PC-9 (cell line): ENCODE data around the gene PCDHA1. TPM values are rescaled to one million over a fixed set of nuclear protein-coding genes. Genes with fewer than 3 reads are reported as not detected.

Experiments
- BruUV-seq: library from RNA; stranded (reverse); fragments of 400-500 nt; replicated peaks from 2 replicates; lab custom pipeline; 2021; lab: Mats Ljungman, UMichigan
- CTCF ChIA-PET: fragments of 300-600 bp; sonication (Branson Sonifier 250); formaldehyde crosslinking; loops from one replicate; lab custom pipeline; 2022; ENCODE audit warnings: antibody characterized with exemption; lab: Charles Lee
- POLR2A ChIA-PET: fragments of 300-600 bp; sonication (Branson Sonifier 250); formaldehyde crosslinking; loops from one replicate; lab custom pipeline; 2022; ENCODE audit warnings: antibody characterized with exemption; ENCODE audit not compliant: unreplicated experiment; lab: Charles Lee
- DNase-seq, 2 experiments: peaks; one replicate each; pipeline versions ENCODE4 v3.0.0 to v3.0.0-alpha.2; 2015 to 2022; ENCODE audit warnings: mixed read lengths in 1 of 2
- H2AFZ ChIP-seq: fragments of 200-600 bp; sonication (generic); 2 replicates; pipeline ENCODE4 v1.8.1; 2017; ENCODE audit warnings: antibody characterized with exemption
- H3F3A ChIP-seq: fragments of 200-600 bp; sonication (generic); 2 replicates; pipeline ENCODE4 v1.8.1; 2017; ENCODE audit warnings: antibody characterized with exemption, mild to moderate bottlenecking, low read depth; ENCODE audit not compliant: insufficient read depth
- H3K27ac ChIP-seq: fragments of 200-600 bp; sonication (generic); 2 replicates; pipeline ENCODE4 v1.6.1; 2016; ENCODE audit warnings: mixed run types
- H3K27me3 ChIP-seq: fragments of 200-600 bp; sonication (generic); 2 replicates; pipeline ENCODE4 v1.6.1; 2016; ENCODE audit warnings: low read depth, mixed run types; ENCODE audit not compliant: insufficient read depth
- H3K36me3 ChIP-seq: fragments of 200-600 bp; sonication (generic); 2 replicates; pipeline ENCODE4 v1.6.1; 2016; ENCODE audit warnings: low read depth, mixed run types
- H3K4me1 ChIP-seq: fragments of 200-600 bp; sonication (generic); replicated peaks from 2 replicates; pipeline ENCODE4 v1.6.1; 2016; ENCODE audit warnings: mixed run types; ENCODE audit not compliant: insufficient read depth
- H3K4me2 ChIP-seq: fragments of 200-600 bp; sonication (generic); 2 replicates; pipeline ENCODE4 v1.6.1; 2017; ENCODE audit warnings: mixed run types
- H3K4me3 ChIP-seq: fragments of 200-600 bp; sonication (generic); 2 replicates; pipeline ENCODE4 v1.6.1; 2016; ENCODE audit warnings: mixed run types
- H3K79me2 ChIP-seq: fragments of 200-600 bp; sonication (generic); 2 replicates; pipeline ENCODE4 v1.6.1; 2017; ENCODE audit warnings: low read depth, mixed run types
- H3K9me2 ChIP-seq: fragments of 200-600 bp; sonication (generic); 2 replicates; pipeline ENCODE4 v1.8.1; 2017; ENCODE audit warnings: mild to moderate bottlenecking; ENCODE audit not compliant: insufficient read depth
- H3K9me3 ChIP-seq: fragments of 200-600 bp; sonication (generic); 2 replicates; pipeline ENCODE4 v1.8.1; 2016; ENCODE audit warnings: low read depth; ENCODE audit not compliant: insufficient read depth
- H4K20me1 ChIP-seq: fragments of 200-600 bp; sonication (generic); 2 replicates; pipeline ENCODE4 v1.8.1; 2017; ENCODE audit not compliant: insufficient read depth
- EZH2 ChIP-seq: fragments of 200-600 bp; sonication (generic); IDR thresholded peaks from 2 replicates; pipeline ENCODE4 v1.8.0; 2017; ENCODE audit warnings: antibody characterized with exemption, low read depth
- intact Hi-C: fragments of 100-400 bp; cut with micrococcal nuclease; formaldehyde crosslinking; loops from one replicate; pipeline ENCODE4 v1.10.0; 2022; ENCODE audit not compliant: unreplicated experiment
- total RNA-seq: library from RNA; stranded (reverse); gene quantifications from 2 replicates; pipeline ENCODE4 v1.2.3, GENCODE V29; 2021
- TF ChIP-seq, protein P1 (sequence below): fragments of 200-600 bp; sonication (generic); conservative IDR thresholded peaks from 2 replicates; pipeline ENCODE4 v1.6.1; 2017; ENCODE audit warnings: mixed run types, antibody characterized with exemption, mild to moderate bottlenecking, moderate library complexity

The PCDHA1 gene
- total RNA-seq, 1 experiment from 2014 or later = not detected

DNA sequence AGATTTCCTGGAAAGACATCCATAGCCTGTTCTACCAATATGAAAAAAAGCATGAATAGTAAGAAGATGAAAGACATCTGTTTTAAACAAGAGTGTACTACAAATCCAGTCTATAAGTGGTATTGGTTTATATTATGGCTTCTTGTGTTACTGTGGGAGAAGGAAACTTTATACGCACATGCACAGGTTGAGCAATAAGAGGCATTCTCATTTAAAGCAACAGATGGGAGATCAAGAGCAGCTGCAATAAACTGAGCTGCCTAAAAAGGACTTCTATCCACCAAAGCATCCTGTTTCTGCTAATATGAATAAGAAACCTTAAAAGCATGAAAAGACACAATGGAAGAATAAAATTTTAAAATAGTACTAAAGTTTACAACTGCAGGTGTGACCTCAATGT lies 256.6 kb downstream of the PCDHA1 start:
- no peaks in the 10 kb centered on the region for H4K20me1 ChIP-seq
- H2AFZ ChIP-seq = no peak overlapping the region
- H3F3A ChIP-seq = peaks cover 11% of the 10 kb centered on the region; the same call in 1 of the 2 replicates
- H3K4me2 ChIP-seq = no peak overlapping the region
- DNase-seq = no peak
- no peaks in the 10 kb centered on the region for H3K4me1 ChIP-seq
- no peak overlapping the region for H3K4me3 ChIP-seq
- POLR2A ChIA-PET = no interaction called here
- no peaks in the 10 kb centered on the region for H3K27me3 ChIP-seq
- TF ChIP-seq, protein P1, sequence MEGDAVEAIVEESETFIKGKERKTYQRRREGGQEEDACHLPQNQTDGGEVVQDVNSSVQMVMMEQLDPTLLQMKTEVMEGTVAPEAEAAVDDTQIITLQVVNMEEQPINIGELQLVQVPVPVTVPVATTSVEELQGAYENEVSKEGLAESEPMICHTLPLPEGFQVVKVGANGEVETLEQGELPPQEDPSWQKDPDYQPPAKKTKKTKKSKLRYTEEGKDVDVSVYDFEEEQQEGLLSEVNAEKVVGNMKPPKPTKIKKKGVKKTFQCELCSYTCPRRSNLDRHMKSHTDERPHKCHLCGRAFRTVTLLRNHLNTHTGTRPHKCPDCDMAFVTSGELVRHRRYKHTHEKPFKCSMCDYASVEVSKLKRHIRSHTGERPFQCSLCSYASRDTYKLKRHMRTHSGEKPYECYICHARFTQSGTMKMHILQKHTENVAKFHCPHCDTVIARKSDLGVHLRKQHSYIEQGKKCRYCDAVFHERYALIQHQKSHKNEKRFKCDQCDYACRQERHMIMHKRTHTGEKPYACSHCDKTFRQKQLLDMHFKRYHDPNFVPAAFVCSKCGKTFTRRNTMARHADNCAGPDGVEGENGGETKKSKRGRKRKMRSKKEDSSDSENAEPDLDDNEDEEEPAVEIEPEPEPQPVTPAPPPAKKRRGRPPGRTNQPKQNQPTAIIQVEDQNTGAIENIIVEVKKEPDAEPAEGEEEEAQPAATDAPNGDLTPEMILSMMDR = no peak
- no peak for TF ChIP-seq EZH2
- no peaks in the 10 kb centered on the region for H3K9me2 ChIP-seq
- intact Hi-C loops = no loop called here
- no peak overlapping the region for H3K27ac ChIP-seq
- no peaks in the 10 kb centered on the region for H3K79me2 ChIP-seq
- no TSS peak for BruUV-seq
- CTCF ChIA-PET = no interaction called here
- 0 out of 2 replicates have a peak, but pooled peaks cover 4% of the 10 kb centered on the region for H3K9me3 ChIP-seq
- H3K36me3 ChIP-seq = no peaks in the 10 kb centered on the region

DNA sequence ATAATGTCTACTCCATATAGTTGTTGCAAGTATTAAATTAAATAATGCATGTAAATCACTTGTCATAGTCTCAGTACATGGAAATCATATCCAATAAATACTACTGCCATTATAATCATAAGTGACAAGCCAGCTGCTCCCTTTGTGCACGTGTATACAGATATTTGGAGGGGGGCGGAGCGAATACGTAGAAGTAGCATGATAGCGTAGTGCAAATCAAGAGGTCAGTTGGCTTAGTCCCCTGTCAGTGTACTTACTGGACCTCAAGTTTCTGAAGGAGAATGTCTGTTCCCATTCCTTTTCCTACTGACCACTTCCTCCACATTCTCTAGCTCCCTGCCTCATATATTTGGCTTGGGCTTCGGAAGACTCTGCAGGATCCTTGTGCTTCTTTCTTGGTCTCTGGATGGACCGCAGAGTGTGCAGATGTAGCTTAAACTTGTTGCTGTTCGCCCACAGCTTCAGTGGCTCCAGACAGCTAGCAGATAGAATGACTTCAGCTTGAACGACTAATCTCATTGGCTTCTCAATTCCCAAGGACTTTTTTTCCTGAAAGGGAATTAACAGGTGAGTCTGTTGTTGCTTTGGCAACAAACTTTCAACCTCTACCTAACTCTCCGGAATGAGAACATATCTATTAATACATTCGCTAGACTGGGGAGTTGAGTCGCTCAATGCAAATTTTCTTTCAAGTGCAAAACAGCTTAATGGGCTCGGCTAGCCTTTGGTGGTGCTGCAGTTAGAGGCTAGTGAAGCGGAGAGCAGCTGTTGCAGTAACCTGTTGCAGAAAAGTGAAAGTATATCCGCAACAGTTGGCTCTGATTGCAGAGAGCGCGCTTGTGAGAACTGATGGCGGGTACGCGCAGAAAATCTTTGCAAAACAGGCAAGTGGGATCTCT lies 264.9 kb downstream of the PCDHA1 start, which contains the start of gene PCDHB1:
PCDHB1 (plus strand) TSS at position 753 of the 899 bp plus-strand sequence; CDS start at position 850, 97 bp downstream.
- intact Hi-C loops = no loop called here
- CTCF ChIA-PET = no interaction called here
- Histone ChIP-seq H3K79me2 (no peaks in the 10 kb centered on the region), H3K4me3 (no peak within 1 kb of the TSS), H3K27ac (no peak within 1 kb of the TSS), H3K27me3 (peaks cover 12% of the 10 kb centered on the region; the same call in 1 of the 2 replicates), H3K4me1 (no peaks in the 10 kb centered on the region), H3K4me2 (no peak within 1 kb of the TSS), H3K9me2 (no peaks in the 10 kb centered on the region), H4K20me1 (no peaks in the 10 kb centered on the region), H3K9me3 (no peaks in the 10 kb centered on the region), H2AFZ (no peak within 1 kb of the TSS), H3K36me3 (no peaks in the 10 kb centered on the region), H3F3A (no peaks in the 10 kb centered on the region)
- BruUV-seq = no TSS peak
- POLR2A ChIA-PET = no interaction called here
- DNase-seq = no peak
- TF ChIP-seq, protein P1 = no peak
- no peak for TF ChIP-seq EZH2

- peaks cover 12% of the 10 kb centered on the region; the same call in 1 of the 2 replicates for H3K27me3 ChIP-seq
- ChIA-PET CTCF (no interaction called here), POLR2A (no interaction called here)
- H3K27ac ChIP-seq = no peak overlapping the region
- intact Hi-C loops = no loop called here
- H3K4me2 ChIP-seq = no peak overlapping the region
- H2AFZ ChIP-seq = no peak overlapping the region
- H3K4me3 ChIP-seq = no peak overlapping the region
- BruUV-seq = no TSS peak
- no peaks in the 10 kb centered on the region for H3K4me1 ChIP-seq
- DNase-seq = no peak
- H3K79me2 ChIP-seq = no peaks in the 10 kb centered on the region
- H3F3A ChIP-seq = no peaks in the 10 kb centered on the region
- no peaks in the 10 kb centered on the region for H3K36me3 ChIP-seq
- H3K9me3 ChIP-seq = no peaks in the 10 kb centered on the region
- TF ChIP-seq, protein P1 = no peak
- TF ChIP-seq EZH2 = no peak
- H3K9me2 ChIP-seq = no peaks in the 10 kb centered on the region
- no peaks in the 10 kb centered on the region for H4K20me1 ChIP-seq
Measured at GRCh38 chr5:141051521-141051866, 265.6 kb downstream of the PCDHA1 start.

Other genes with a start within 250 kb of the PCDHA1 start
- gene EIF4EBP3, start 238.5 kb upstream of the PCDHA1 start, total RNA-seq = 4.8 and 5.6 TPM in 2 replicates
- 30.5 and 36.1 TPM in 2 replicates for gene SRA1, start 228.7 kb upstream of the PCDHA1 start, total RNA-seq
- 23.4 and 26.0 TPM in 2 replicates for gene APBB3, start 221.5 kb upstream of the PCDHA1 start, total RNA-seq
- gene SLC35A4, start 221.3 kb upstream of the PCDHA1 start, total RNA-seq = 44.2 and 66.2 TPM in 2 replicates
- gene CD14, start 153.0 kb upstream of the PCDHA1 start, total RNA-seq = 0.35 and 0.81 TPM in 2 replicates
- 12.1 and 25.2 TPM in 2 replicates for gene TMCO6, start 146.7 kb upstream of the PCDHA1 start, total RNA-seq
- 69.7 and 72.7 TPM in 2 replicates for gene NDUFA2, start 138.5 kb upstream of the PCDHA1 start, total RNA-seq
- 74.2 and 86.7 TPM in 2 replicates for gene IK, start 138.3 kb upstream of the PCDHA1 start, total RNA-seq
- 37.9 and 39.2 TPM in 2 replicates for gene WDR55, start 121.2 kb upstream of the PCDHA1 start, total RNA-seq
- gene DND1, start 112.6 kb upstream of the PCDHA1 start, total RNA-seq = 1.2 and 2.0 TPM in 2 replicates
- 52.0 and 64.3 TPM in 2 replicates for gene HARS1, start 94.8 kb upstream of the PCDHA1 start, total RNA-seq
- 28.8 and 31.1 TPM in 2 replicates for gene HARS2, start 94.7 kb upstream of the PCDHA1 start, total RNA-seq
- 53.5 and 60.1 TPM in 2 replicates for gene ZMAT2, start 85.7 kb upstream of the PCDHA1 start, total RNA-seq
- not detected in 2 replicates for gene PCDHA2, start 8.7 kb downstream of the PCDHA1 start, total RNA-seq
- not detected in 2 replicates for gene PCDHA3, start 14.9 kb downstream of the PCDHA1 start, total RNA-seq
- gene PCDHA4, start 20.9 kb downstream of the PCDHA1 start, total RNA-seq = not detected in 2 replicates
- gene PCDHA5, start 35.5 kb downstream of the PCDHA1 start, total RNA-seq = not detected in 2 replicates
- not detected in 2 replicates for gene PCDHA6, start 41.8 kb downstream of the PCDHA1 start, total RNA-seq
- gene PCDHA7, start 48.1 kb downstream of the PCDHA1 start, total RNA-seq = not detected in 2 replicates
- not detected in 2 replicates for gene PCDHA8, start 55.0 kb downstream of the PCDHA1 start, total RNA-seq
- not detected in 2 replicates for gene PCDHA9, start 62.2 kb downstream of the PCDHA1 start, total RNA-seq
- not detected in 2 replicates for gene PCDHA10, start 69.8 kb downstream of the PCDHA1 start, total RNA-seq
- not detected in 2 replicates for gene PCDHA11, start 82.8 kb downstream of the PCDHA1 start, total RNA-seq
- gene PCDHA12, start 89.2 kb downstream of the PCDHA1 start, total RNA-seq = not detected in 2 replicates
- gene PCDHA13, start 96.0 kb downstream of the PCDHA1 start, total RNA-seq = not detected in 2 replicates
- 0.88 and 0.90 TPM in 2 replicates for gene PCDHAC1, start 140.2 kb downstream of the PCDHA1 start, total RNA-seq
- gene PCDHAC2, start 180.3 kb downstream of the PCDHA1 start, total RNA-seq = 2.8 and 3.4 TPM in 2 replicates